WTC11 (cell line): ENCODE data around the gene LIX1L. TPM values are rescaled to one million over a fixed set of nuclear protein-coding genes. Genes with fewer than 3 reads are reported as not detected.

Experiments used
- ATAC-seq: fragments of 200-7000 bp; cut with Tn5 transposase; 2 replicates; pipeline ENCODE4 v1.10.0; 2021; ENCODE audit warnings: mild to moderate bottlenecking, moderate library complexity
- CTCF ChIA-PET: fragments of 300-600 bp; sonication (Branson Sonifier 250); formaldehyde crosslinking; loops from one replicate; lab custom pipeline; 2021; ENCODE audit warnings: antibody characterized with exemption; lab: Charles Lee
- POLR2A ChIA-PET: fragments of 350-600 bp; sonication (Branson Sonifier 250); formaldehyde crosslinking; loops from one replicate; lab custom pipeline; 2021; ENCODE audit warnings: antibody characterized with exemption; lab: Charles Lee
- DNase-seq: peaks from one replicate; pipeline ENCODE4 v3.0.0; 2021; ENCODE audit warnings: low spot score
- H3K27ac Mint-ChIP-seq: 2 replicates; pipeline ENCODE4 v1.8.0; 2021; ENCODE audit warnings: mixed read lengths
- H3K27me3 Mint-ChIP-seq: 2 replicates; pipeline ENCODE4 v1.8.0; 2021; ENCODE audit warnings: low read depth, mild to moderate bottlenecking, moderate library complexity, mixed read lengths
- H3K36me3 Mint-ChIP-seq: 2 replicates; pipeline ENCODE4 v1.8.0; 2021; ENCODE audit warnings: mixed read lengths
- H3K4me1 Mint-ChIP-seq: 2 replicates; pipeline ENCODE4 v1.8.0; 2022; ENCODE audit warnings: mixed read lengths
- H3K4me3 Mint-ChIP-seq: 2 replicates; pipeline ENCODE4 v1.8.0; 2021; ENCODE audit warnings: mild to moderate bottlenecking, moderate library complexity, mixed read lengths
- H3K9me3 Mint-ChIP-seq: 2 replicates; pipeline ENCODE4 v1.8.0; 2021; ENCODE audit warnings: mixed read lengths
- AR ChIP-seq: fragments of 250-450 bp; sonication (Bioruptor Pico); IDR thresholded peaks from 2 replicates; pipeline ENCODE4 v1.9.0; 2021; ENCODE audit warnings: mild to moderate bottlenecking
- HMGXB4 ChIP-seq: sonication (generic); formaldehyde crosslinking; IDR thresholded peaks from 2 replicates; pipeline ENCODE4 v1.8.1; 2023; ENCODE audit warnings: mild to moderate bottlenecking, moderate library complexity, missing genetic modification reagents
- IRF2 ChIP-seq: sonication (generic); formaldehyde crosslinking; IDR thresholded peaks from 2 replicates; pipeline ENCODE4 v1.8.0; 2022; ENCODE audit warnings: low read depth, missing genetic modification reagents, borderline replicate concordance
- KAT7 ChIP-seq: sonication (generic); formaldehyde crosslinking; IDR thresholded peaks from 2 replicates; pipeline ENCODE4 v1.8.1; 2023; ENCODE audit warnings: missing genetic modification reagents, mild to moderate bottlenecking, borderline replicate concordance
- MYBL2 ChIP-seq: sonication (generic); formaldehyde crosslinking; IDR thresholded peaks from 2 replicates; pipeline ENCODE4 v1.8.1; 2023; ENCODE audit warnings: mild to moderate bottlenecking, moderate library complexity, missing genetic modification reagents
- TP53 ChIP-seq: sonication (generic); formaldehyde crosslinking; IDR thresholded peaks from 2 replicates; pipeline ENCODE4 v1.8.1; 2023; ENCODE audit warnings: mild to moderate bottlenecking, missing genetic modification reagents
- USF1 ChIP-seq: sonication (generic); formaldehyde crosslinking; IDR thresholded peaks from 2 replicates; pipeline ENCODE4 v1.8.0; 2022; ENCODE audit warnings: mild to moderate bottlenecking, missing genetic modification reagents
- ZNF232 ChIP-seq: sonication (generic); formaldehyde crosslinking; IDR thresholded peaks from 2 replicates; pipeline ENCODE4 v1.8.0; 2022; ENCODE audit warnings: mild to moderate bottlenecking, missing genetic modification reagents
- ZNF281 ChIP-seq: sonication (generic); formaldehyde crosslinking; IDR thresholded peaks from 2 replicates; pipeline ENCODE4 v1.8.0; 2023; ENCODE audit warnings: mild to moderate bottlenecking, missing genetic modification reagents
- ZNF396 ChIP-seq: fragments of 250-450 bp; sonication (Bioruptor Pico); IDR thresholded peaks from 2 replicates; pipeline ENCODE4 v1.8.0; 2021; ENCODE audit warnings: mild to moderate bottlenecking, moderate library complexity, borderline replicate concordance
- ZNF423 ChIP-seq: fragments of 250-450 bp; sonication (Bioruptor Pico); IDR thresholded peaks from 2 replicates; pipeline ENCODE4 v2.1.2; 2022; ENCODE audit warnings: mild to moderate bottlenecking, moderate library complexity
- ZNF425 ChIP-seq: fragments of 250-450 bp; sonication (Bioruptor Pico); conservative IDR thresholded peaks from 2 replicates; pipeline ENCODE4 v1.9.0; 2021; ENCODE audit warnings: mild to moderate bottlenecking
- ZNF532 ChIP-seq: fragments of 250-450 bp; sonication (Bioruptor Pico); IDR thresholded peaks from 2 replicates; pipeline ENCODE4 v1.9.0; 2021; ENCODE audit warnings: mild to moderate bottlenecking, borderline replicate concordance
- ZSCAN18 ChIP-seq: fragments of 250-450 bp; sonication (Bioruptor Pico); IDR thresholded peaks from 2 replicates; pipeline ENCODE4 v2.1.2; 2022; ENCODE audit warnings: mild to moderate bottlenecking, moderate library complexity
- total RNA-seq: library from RNA; stranded (reverse); gene quantifications from 3 replicates; pipeline ENCODE4 v1.2.3, GENCODE V29; 2021

LIX1L gene
- total RNA-seq, 1 experiment from 2014 or later, result 3.0 TPM

GRCh38 chr1:145944532-145944931 lies 13.3 kb downstream of the LIX1L start:
- Mint-ChIP-seq H3K27me3 (no peaks in the 10 kb centered on the region), H3K4me3 (no peak overlapping the region), H3K4me1 (peaks cover 17% of the 10 kb centered on the region), H3K36me3 (no peaks in the 10 kb centered on the region), H3K9me3 (no peaks in the 10 kb centered on the region), H3K27ac (no peak overlapping the region)
- TF ChIP-seq HMGXB4 (CRISPR knock-in tag), result no peak
- no peak for TF ChIP-seq ZNF232 (CRISPR knock-in tag)
- no peak for TF ChIP-seq TP53 (CRISPR knock-in tag)
- TF ChIP-seq ZSCAN18 (CRISPR knock-in tag), result no peak
- TF ChIP-seq ZNF281 (CRISPR knock-in tag), result no peak
- no peak for TF ChIP-seq MYBL2 (CRISPR knock-in tag)
- TF ChIP-seq AR (CRISPR knock-in tag), result no peak
- TF ChIP-seq IRF2 (CRISPR knock-in tag), result no peak
- no peak for TF ChIP-seq KAT7
- no peak for TF ChIP-seq ZNF423 (CRISPR knock-in tag)
- no peak for TF ChIP-seq ZNF396 (CRISPR knock-in tag)
- TF ChIP-seq USF1 (CRISPR knock-in tag), result no peak
- no peak for TF ChIP-seq ZNF532
- TF ChIP-seq ZNF425 (CRISPR knock-in tag), result no peak
- POLR2A ChIA-PET, result interaction anchor here (0.6 kb wide), 1 partner anchor 85 kb away, joined by 3 read pairs; the partner anchor contains the start of gene PIAS3
- DNase-seq (no peak), ATAC-seq (no peak)
- CTCF ChIA-PET, result interaction anchor here (0.9 kb wide), 1 partner anchor 16 kb away, joined by 3 read pairs; no protein-coding TSS in a partner anchor
